ENCODE data around the gene P3R3URF.

P3R3URF gene

GRCh38 chr1:46193285-46193684 is 17.0 kb upstream of the P3R3URF start:
- Histone ChIP-seq H3K9me3 (ENCODE audit: low read length) (no peaks in the 10 kb centered on the region), H3K27ac (ENCODE audit: low read depth, low read length) (no peak overlapping the region), H3K4me1 (ENCODE audit: insufficient read depth, low read length) (peaks cover 15% of the 10 kb centered on the region), H3K4me3 (ENCODE audit: low read depth in 1 of 2, low read length in 2 of 2) (no peak overlapping the region), H3K9ac (ENCODE audit: low read length) (no peak overlapping the region), H3K36me3 (ENCODE audit: insufficient read depth, low read length) (peaks cover 65% of the 10 kb centered on the region), H3K27me3 (ENCODE audit: control insufficient read depth in 1 of 2, insufficient read depth in 2 of 2, low read length in 2 of 2) (no peaks in the 10 kb centered on the region)

- no peak overlapping the region for H3K27ac ChIP-seq (ENCODE audit: low read depth, low read length)
- H3K9ac ChIP-seq (ENCODE audit: low read length): no peak overlapping the region
- H3K27me3 ChIP-seq (ENCODE audit: control insufficient read depth in 1 of 2, insufficient read depth in 2 of 2, low read length in 2 of 2): no peaks in the 10 kb centered on the region
- no peak overlapping the region for H3K4me3 ChIP-seq (ENCODE audit: low read depth in 1 of 2, low read length in 2 of 2)
- H3K4me1 ChIP-seq (ENCODE audit: insufficient read depth, low read length): peaks cover 7% of the 10 kb centered on the region
- H3K9me3 ChIP-seq (ENCODE audit: low read length): no peaks in the 10 kb centered on the region
- H3K36me3 ChIP-seq (ENCODE audit: insufficient read depth, low read length): peaks cover 65% of the 10 kb centered on the region
Observed at GRCh38 chr1:46192171-46192570, 15.9 kb upstream of the P3R3URF start.

- H3K4me3 ChIP-seq (ENCODE audit: low read depth in 1 of 2, low read length in 2 of 2): no peak overlapping the region
- peaks cover 58% of the 10 kb centered on the region for H3K36me3 ChIP-seq (ENCODE audit: insufficient read depth, low read length)
- no peaks in the 10 kb centered on the region for H3K9me3 ChIP-seq (ENCODE audit: low read length)
- no peak overlapping the region for H3K27ac ChIP-seq (ENCODE audit: low read depth, low read length)
- no peaks in the 10 kb centered on the region for H3K4me1 ChIP-seq (ENCODE audit: insufficient read depth, low read length)
- no peak overlapping the region for H3K9ac ChIP-seq (ENCODE audit: low read length)
- H3K27me3 ChIP-seq (ENCODE audit: control insufficient read depth in 1 of 2, insufficient read depth in 2 of 2, low read length in 2 of 2): no peaks in the 10 kb centered on the region
Observed at GRCh38 chr1:46191033-46191701, 14.9 kb upstream of the P3R3URF start.

- Histone ChIP-seq H3K9ac (ENCODE audit: low read length) (no peak overlapping the region), H3K27me3 (ENCODE audit: control insufficient read depth in 1 of 2, insufficient read depth in 2 of 2, low read length in 2 of 2) (no peaks in the 10 kb centered on the region), H3K36me3 (ENCODE audit: insufficient read depth, low read length) (peaks cover 51% of the 10 kb centered on the region), H3K27ac (ENCODE audit: low read depth, low read length) (no peak overlapping the region), H3K4me3 (ENCODE audit: low read depth in 1 of 2, low read length in 2 of 2) (no peak overlapping the region), H3K9me3 (ENCODE audit: low read length) (no peaks in the 10 kb centered on the region), H3K4me1 (ENCODE audit: insufficient read depth, low read length) (no peaks in the 10 kb centered on the region)
Observed at GRCh38 chr1:46190539-46190938, 14.3 kb upstream of the P3R3URF start.

- Histone ChIP-seq H3K36me3 (ENCODE audit: insufficient read depth, low read length) (peaks cover 32% of the 10 kb centered on the region), H3K9ac (ENCODE audit: low read length) (no peak overlapping the region), H3K27ac (ENCODE audit: low read depth, low read length) (no peak overlapping the region), H3K27me3 (ENCODE audit: control insufficient read depth in 1 of 2, insufficient read depth in 2 of 2, low read length in 2 of 2) (no peaks in the 10 kb centered on the region), H3K4me3 (ENCODE audit: low read depth in 1 of 2, low read length in 2 of 2) (no peak overlapping the region), H3K4me1 (ENCODE audit: insufficient read depth, low read length) (peaks cover under 1% of the 10 kb centered on the region), H3K9me3 (ENCODE audit: low read length) (no peaks in the 10 kb centered on the region)
Observed at GRCh38 chr1:46188295-46189030, 12.2 kb upstream of the P3R3URF start.

- peaks cover 20% of the 10 kb centered on the region for H3K36me3 ChIP-seq (ENCODE audit: insufficient read depth, low read length)
- no peak overlapping the region for H3K27ac ChIP-seq (ENCODE audit: low read depth, low read length)
- H3K4me1 ChIP-seq (ENCODE audit: insufficient read depth, low read length): peaks cover 9% of the 10 kb centered on the region
- H3K4me3 ChIP-seq (ENCODE audit: low read depth in 1 of 2, low read length in 2 of 2): no peak overlapping the region
- no peak overlapping the region for H3K9ac ChIP-seq (ENCODE audit: low read length)
- no peaks in the 10 kb centered on the region for H3K27me3 ChIP-seq (ENCODE audit: control insufficient read depth in 1 of 2, insufficient read depth in 2 of 2, low read length in 2 of 2)
- no peaks in the 10 kb centered on the region for H3K9me3 ChIP-seq (ENCODE audit: low read length)
Observed at GRCh38 chr1:46187106-46187869, 11.0 kb upstream of the P3R3URF start.

- Histone ChIP-seq H3K4me1 (ENCODE audit: insufficient read depth, low read length) (peaks cover 9% of the 10 kb centered on the region), H3K27ac (ENCODE audit: low read depth, low read length) (no peak overlapping the region), H3K9me3 (ENCODE audit: low read length) (no peaks in the 10 kb centered on the region), H3K9ac (ENCODE audit: low read length) (no peak overlapping the region), H3K36me3 (ENCODE audit: insufficient read depth, low read length) (peaks cover 13% of the 10 kb centered on the region), H3K27me3 (ENCODE audit: control insufficient read depth in 1 of 2, insufficient read depth in 2 of 2, low read length in 2 of 2) (no peaks in the 10 kb centered on the region), H3K4me3 (ENCODE audit: low read depth in 1 of 2, low read length in 2 of 2) (no peak overlapping the region)
Observed at GRCh38 chr1:46186076-46186475, 9.8 kb upstream of the P3R3URF start.

GRCh38 chr1:46184920-46185658 is 8.8 kb upstream of the P3R3URF start:
- H3K27ac ChIP-seq (ENCODE audit: low read depth, low read length): no peak overlapping the region
- peaks cover 6% of the 10 kb centered on the region for H3K36me3 ChIP-seq (ENCODE audit: insufficient read depth, low read length)
- H3K27me3 ChIP-seq (ENCODE audit: control insufficient read depth in 1 of 2, insufficient read depth in 2 of 2, low read length in 2 of 2): no peaks in the 10 kb centered on the region
- H3K9me3 ChIP-seq (ENCODE audit: low read length): no peaks in the 10 kb centered on the region
- H3K9ac ChIP-seq (ENCODE audit: low read length): no peak overlapping the region
- H3K4me1 ChIP-seq (ENCODE audit: insufficient read depth, low read length): peaks cover 9% of the 10 kb centered on the region
- no peak overlapping the region for H3K4me3 ChIP-seq (ENCODE audit: low read depth in 1 of 2, low read length in 2 of 2)

GRCh38 chr1:46183926-46184557 is 7.8 kb upstream of the P3R3URF start:
- no peak overlapping the region for H3K4me3 ChIP-seq (ENCODE audit: low read depth in 1 of 2, low read length in 2 of 2)
- H3K9me3 ChIP-seq (ENCODE audit: low read length): no peaks in the 10 kb centered on the region
- H3K27ac ChIP-seq (ENCODE audit: low read depth, low read length): no peak overlapping the region
- H3K27me3 ChIP-seq (ENCODE audit: control insufficient read depth in 1 of 2, insufficient read depth in 2 of 2, low read length in 2 of 2): no peaks in the 10 kb centered on the region
- no peaks in the 10 kb centered on the region for H3K36me3 ChIP-seq (ENCODE audit: insufficient read depth, low read length)
- H3K4me1 ChIP-seq (ENCODE audit: insufficient read depth, low read length): peaks cover 13% of the 10 kb centered on the region
- no peak overlapping the region for H3K9ac ChIP-seq (ENCODE audit: low read length)

- Histone ChIP-seq H3K27ac (ENCODE audit: low read depth, low read length) (no peak overlapping the region), H3K9ac (ENCODE audit: low read length) (no peak overlapping the region), H3K4me3 (ENCODE audit: low read depth in 1 of 2, low read length in 2 of 2) (no peak overlapping the region), H3K4me1 (ENCODE audit: insufficient read depth, low read length) (peaks cover 13% of the 10 kb centered on the region), H3K9me3 (ENCODE audit: low read length) (no peaks in the 10 kb centered on the region), H3K36me3 (ENCODE audit: insufficient read depth, low read length) (no peaks in the 10 kb centered on the region), H3K27me3 (ENCODE audit: control insufficient read depth in 1 of 2, insufficient read depth in 2 of 2, low read length in 2 of 2) (no peaks in the 10 kb centered on the region)
Observed at GRCh38 chr1:46183079-46183847, 7.0 kb upstream of the P3R3URF start.
